Midbrain (tissue), 1 donor: ENCODE results near the gene TEX30.
"Not testable (repeated sequence)": the region's sequence is repeated elsewhere in the genome, so short reads cannot be mapped to it uniquely, and the experiment has no call there.

ENCODE experiments used
- DNase-seq: peaks from one replicate; lab custom pipeline; 2025; lab: John Stamatoyannopoulos, UW

The TEX30 gene

GRCh38 chr13:102773441-102774213, at the start of gene TEX30:
Gene TEX30, minus strand, starts transcription at chr13:102773786. Its CDS starts 3,760 bp downstream, at chr13:102770026.
- DNase-seq: peak; percentile 81

- no peak for DNase-seq
These were observed 44.3 kb upstream of the TEX30 start for GRCh38 chr13:102817907-102818306.

- no peak for DNase-seq
These were observed 43.7 kb upstream of the TEX30 start for GRCh38 chr13:102817241-102817640.

GRCh38 chr13:102816708-102817107, 43.1 kb upstream of the TEX30 start:
- DNase-seq: no peak

GRCh38 chr13:102815788-102816187, 42.2 kb upstream of the TEX30 start:
- DNase-seq: no peak

GRCh38 chr13:102814793-102815192, 41.2 kb upstream of the TEX30 start:
- DNase-seq: no peak

GRCh38 chr13:102814025-102814607, 40.5 kb upstream of the TEX30 start:
- no peak for DNase-seq

GRCh38 chr13:102812611-102813287, 39.2 kb upstream of the TEX30 start:
- no peak for DNase-seq

GRCh38 chr13:102807699-102808098, 34.1 kb upstream of the TEX30 start:
- DNase-seq: no peak

- DNase-seq: no peak
These were observed 32.1 kb upstream of the TEX30 start for GRCh38 chr13:102805680-102806079.

GRCh38 chr13:102800145-102801041, 26.8 kb upstream of the TEX30 start:
- DNase-seq: peak; percentile 73

- DNase-seq: peak; percentile 69
These were observed 26.0 kb upstream of the TEX30 start for GRCh38 chr13:102799426-102800144.

GRCh38 chr13:102798581-102799425, 25.2 kb upstream of the TEX30 start, which contains the start of the genes BIVM and POGLUT2:
Gene BIVM, plus strand, starts transcription at chr13:102799119. Its CDS starts 8,149 bp downstream, at chr13:102807268.
Gene POGLUT2, minus strand, starts transcription at chr13:102798976. Its CDS starts 306 bp downstream, at chr13:102798670.
- DNase-seq: peak; percentile 91

GRCh38 chr13:102793611-102794355, 20.2 kb upstream of the TEX30 start:
- DNase-seq: no peak

- no peak for DNase-seq
These were observed 18.8 kb upstream of the TEX30 start for GRCh38 chr13:102792396-102792795.

GRCh38 chr13:102788683-102789082, 15.1 kb upstream of the TEX30 start:
- no peak for DNase-seq

GRCh38 chr13:102784483-102784882, 10.9 kb upstream of the TEX30 start:
- no peak for DNase-seq

- no peak for DNase-seq
These were observed 8.0 kb upstream of the TEX30 start for GRCh38 chr13:102781591-102781990.

GRCh38 chr13:102780656-102781055, 7.1 kb upstream of the TEX30 start:
- not testable (repeated sequence) for DNase-seq
